ENCODE data around the gene PPIC. TPM values are rescaled to one million over a fixed set of nuclear protein-coding genes. Genes with fewer than 3 reads are reported as not detected.

PPIC gene
- total RNA-seq, 1 experiment from 2014 or later, result 45.8 TPM

- CTCF ChIA-PET, result no interaction called here
- no peak for DNase-seq (ENCODE audit: low read depth, low spot score)
- POLR2A ChIA-PET, result no interaction called here
- BruUV-seq (replicated peaks), result no TSS peak
- Histone ChIP-seq H3K9me3 (ENCODE audit: control insufficient read depth, insufficient read depth, low read depth, low read length) (no peaks in the 10 kb centered on the region), H3K4me1 (ENCODE audit: control insufficient read depth, insufficient read depth, low read length) (no peaks in the 10 kb centered on the region), H3K27me3 (ENCODE audit: control insufficient read depth, insufficient read depth, low read length) (no peaks in the 10 kb centered on the region), H3K27ac (ENCODE audit: low read length) (no peak overlapping the region), H3K36me3 (ENCODE audit: control insufficient read depth, insufficient read depth, low read length) (no peaks in the 10 kb centered on the region), H3K4me3 (ENCODE audit: low read depth in 2 of 2, low read length in 2 of 2) (no peak overlapping the region)
- no peak for ATAC-seq
- intact Hi-C loops (cut with micrococcal nuclease; ENCODE audit: unreplicated experiment) (no loop called here), in situ Hi-C loops (cut with HindIII; ENCODE audit: low pct_unique_long_range_greater_than_20kb, low sequenced_read_pairs) (no loop called here)
- TF ChIP-seq TCF7L2 (IDR thresholded peaks at IDR 0.05; ENCODE audit: low read depth, low read length) (no peak), POLR2AphosphoS5 (IDR thresholded peaks at IDR 0.05; ENCODE audit: low read depth, low read length) (no peak), CTCF (IDR thresholded peaks at IDR 0.05) (no peak), SIN3A (IDR thresholded peaks at IDR 0.05; ENCODE audit: borderline replicate concordance, insufficient read depth, low read depth, low read length) (no peak), REST (IDR thresholded peaks at IDR 0.05; ENCODE audit: insufficient read depth in 1 of 2, low read depth in 2 of 2, low read length in 1 of 2) (no peak)
Observed at GRCh38 chr5:122996091-122996490, 40.4 kb downstream of the PPIC start.

GRCh38 chr5:122985954-122986721 is 50.4 kb downstream of the PPIC start:
- Histone ChIP-seq H3K9me3 (ENCODE audit: control insufficient read depth, insufficient read depth, low read depth, low read length) (no peaks in the 10 kb centered on the region), H3K27me3 (ENCODE audit: control insufficient read depth, insufficient read depth, low read length) (no peaks in the 10 kb centered on the region), H3K36me3 (ENCODE audit: control insufficient read depth, insufficient read depth, low read length) (no peaks in the 10 kb centered on the region), H3K4me1 (ENCODE audit: control insufficient read depth, insufficient read depth, low read length) (no peaks in the 10 kb centered on the region), H3K27ac (ENCODE audit: low read length) (no peak overlapping the region), H3K4me3 (ENCODE audit: low read depth in 2 of 2, low read length in 2 of 2) (no peak overlapping the region)
- ChIA-PET CTCF (no interaction called here), POLR2A (no interaction called here)
- in situ Hi-C loops (cut with HindIII; ENCODE audit: low pct_unique_long_range_greater_than_20kb, low sequenced_read_pairs) (no loop called here), intact Hi-C loops (cut with micrococcal nuclease; ENCODE audit: unreplicated experiment) (no loop called here)
- TF ChIP-seq POLR2AphosphoS5 (IDR thresholded peaks at IDR 0.05; ENCODE audit: low read depth, low read length) (no peak), REST (IDR thresholded peaks at IDR 0.05; ENCODE audit: insufficient read depth in 1 of 2, low read depth in 2 of 2, low read length in 1 of 2) (no peak), TCF7L2 (IDR thresholded peaks at IDR 0.05; ENCODE audit: low read depth, low read length) (no peak), SIN3A (IDR thresholded peaks at IDR 0.05; ENCODE audit: borderline replicate concordance, insufficient read depth, low read depth, low read length) (no peak), CTCF (IDR thresholded peaks at IDR 0.05) (no peak)
- ATAC-seq, result no peak
- no peak for DNase-seq (ENCODE audit: low read depth, low spot score)
- no TSS peak for BruUV-seq (replicated peaks)

All from Panc1 (cell line).